Natural killer cell (primary cell): ENCODE measurements around the gene NPDC1. TPM values are rescaled to one million over a fixed set of nuclear protein-coding genes. Genes with fewer than 3 reads are reported as not detected.
A peak's percentile ranks its signal among the peaks of the same experiment; 100 is the strongest.

Experiments
- ATAC-seq, 3 donors: fragments of 150-1000 bp in 2 of 3; fragments of 200-7000 bp in 1 of 3; cut with Tn5 transposase; 1 replicate in 1 of 3; 2 replicates in 2 of 3; pipeline ENCODE4 v1.10.0; 2021; ENCODE audit warnings: mild to moderate bottlenecking in 2 of 3, moderate library complexity in 2 of 3
- DNase-seq, 2 donors: peaks; one replicate each; pipeline versions ENCODE4 v3.0.0 to v3.0.0-alpha.2; 2013 to 2021; ENCODE audit warnings: mixed read lengths in 1 of 2
- H3K27ac ChIP-seq: one replicate; pipeline ENCODE4 v1.5.1; 2013; ENCODE audit warnings: mild to moderate bottlenecking, low read length
- H3K27me3 ChIP-seq: one replicate; pipeline ENCODE4 v1.6.1; 2013; ENCODE audit warnings: low read length; ENCODE audit not compliant: control insufficient read depth, insufficient read depth
- H3K36me3 ChIP-seq: one replicate; pipeline ENCODE4 v1.6.1; 2013; ENCODE audit warnings: low read length; ENCODE audit not compliant: control insufficient read depth, insufficient read depth
- H3K4me1 ChIP-seq: one replicate; pipeline ENCODE4 v1.6.1; 2013; ENCODE audit warnings: low read length; ENCODE audit not compliant: control insufficient read depth, insufficient read depth
- H3K4me3 ChIP-seq: one replicate; pipeline ENCODE4 v1.5.1; 2013; ENCODE audit warnings: low read length
- H3K9me3 ChIP-seq: one replicate; pipeline ENCODE4 v1.6.1; 2013; ENCODE audit warnings: low read length; ENCODE audit not compliant: control insufficient read depth, insufficient read depth
- H3K27ac Mint-ChIP-seq, 2 donors: one replicate each; pipeline ENCODE4 v1.8.0; 2022; ENCODE audit warnings: mild to moderate bottlenecking in 2 of 2, mixed read lengths in 2 of 2, moderate library complexity in 1 of 2
- H3K27me3 Mint-ChIP-seq, 2 donors: one replicate each; pipeline ENCODE4 v1.8.0; 2022; ENCODE audit warnings: low read depth in 2 of 2, mixed read lengths in 2 of 2
- H3K36me3 Mint-ChIP-seq: one replicate; pipeline ENCODE4 v1.8.0; 2022; ENCODE audit warnings: mixed read lengths
- H3K4me1 Mint-ChIP-seq, 2 donors: one replicate each; pipeline ENCODE4 v1.8.0; 2022; ENCODE audit warnings: mixed read lengths in 2 of 2
- H3K4me3 Mint-ChIP-seq: one replicate; pipeline ENCODE4 v1.8.0; 2022; ENCODE audit warnings: mild to moderate bottlenecking, moderate library complexity, mixed read lengths
- H3K9me3 Mint-ChIP-seq, 2 donors: one replicate each; pipeline ENCODE4 v1.8.0; 2022; ENCODE audit warnings: mixed read lengths in 2 of 2
- CTCF ChIP-seq: fragments of 200-600 bp; IDR thresholded peaks from one replicate; pipeline ENCODE4 v1.8.0; 2022; ENCODE audit warnings: antibody characterized with exemption
- WGBS: methylation state at CpG from one replicate; pipeline ENCODE4 v1.1.7; 2013; ENCODE audit warnings: missing lambda C conversion rate; ENCODE audit not compliant: insufficient coverage; 5-methylcytosine and 5-hydroxymethylcytosine counted together
- intact Hi-C: fragments of 100-400 bp; cut with micrococcal nuclease; formaldehyde crosslinking; loops from one replicate; pipeline ENCODE4 v1.14.2; 2022
- total RNA-seq, 4 donors: library from RNA; stranded (reverse); fragments of 120-200 nt in 1 of 4; gene quantifications; one replicate each; pipeline versions ENCODE4 v1.2.3 to v1.2.4, GENCODE V29; 2013 to 2022

The NPDC1 gene
- total RNA-seq, 3 donors from 2014 or later (not counting 1 experiment from before 2014, with no cell fraction given), result 0.87 to 5.6 (median 3.4) TPM

GRCh38 chr9:137069508-137070091 is 23.6 kb upstream of the NPDC1 start:
- TF ChIP-seq CTCF, result no peak
- H3K4me1 Mint-ChIP-seq, result peaks cover 4 to 26% of the 10 kb centered on the region in 2 donors
- peaks cover 25% of the 10 kb centered on the region for H3K4me1 ChIP-seq
- DNase-seq, result no peak
- no peaks in the 10 kb centered on the region for H3K9me3 Mint-ChIP-seq
- no peaks in the 10 kb centered on the region for H3K27me3 Mint-ChIP-seq
- no peaks in the 10 kb centered on the region for H3K27me3 ChIP-seq
- H3K27ac Mint-ChIP-seq, result no peak overlapping the region
- H3K9me3 ChIP-seq, result no peaks in the 10 kb centered on the region
- no peak for ATAC-seq
- no peaks in the 10 kb centered on the region for H3K36me3 Mint-ChIP-seq
- 6% methylated on average over 52 of the region's 52 CpGs for WGBS
- peak overlapping the region; percentile 37 for H3K4me3 Mint-ChIP-seq
- no peak overlapping the region for H3K27ac ChIP-seq
- intact Hi-C loops, result no loop called here
- no peaks in the 10 kb centered on the region for H3K36me3 ChIP-seq
- H3K4me3 ChIP-seq, result no peak overlapping the region

DNA sequence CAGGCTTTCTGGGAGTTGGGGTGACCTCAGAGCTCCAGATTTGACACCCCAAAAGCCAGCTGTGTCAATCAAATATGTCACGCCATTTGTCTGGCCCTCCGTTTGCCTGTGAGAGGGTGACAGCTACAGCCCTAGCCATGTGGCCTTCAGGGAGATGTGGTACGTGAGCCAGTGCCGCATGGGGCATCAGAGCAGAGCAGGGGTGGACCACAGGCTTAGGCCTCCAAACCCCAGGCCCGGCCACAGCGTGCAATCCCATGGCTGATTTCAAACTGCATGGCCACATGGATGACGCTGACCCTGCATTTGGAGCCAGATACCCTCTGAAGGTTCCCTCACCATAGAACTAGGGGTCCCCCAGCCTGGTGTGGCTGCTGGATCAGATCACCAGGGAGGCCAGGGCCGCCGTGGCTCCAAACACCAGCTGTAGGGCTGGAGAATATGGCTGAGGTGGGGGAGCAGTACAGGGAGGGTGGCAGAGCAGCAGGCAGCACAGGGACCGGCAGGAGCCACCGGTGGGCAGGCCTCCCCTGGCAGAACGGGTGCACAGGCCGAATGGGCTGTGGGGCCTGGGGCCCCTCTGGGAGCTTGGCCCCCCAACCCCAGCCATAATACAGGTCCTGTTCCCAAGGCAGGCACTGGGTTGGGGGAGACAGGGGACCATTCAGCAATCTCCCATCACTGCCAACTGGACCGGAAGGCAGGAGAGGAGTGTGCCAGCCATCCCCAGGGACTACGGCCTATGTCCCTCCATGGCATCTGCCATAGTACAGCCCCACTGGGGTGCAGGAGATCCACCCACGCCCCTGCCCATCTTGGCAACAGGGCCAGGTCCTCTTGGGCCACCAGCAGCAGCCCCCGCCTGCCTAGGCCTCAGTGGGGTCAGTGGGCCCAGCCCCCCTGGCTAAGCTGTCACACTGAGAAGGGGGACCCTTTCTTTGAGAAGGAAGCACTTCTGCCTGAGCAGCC is 22.8 kb upstream of the NPDC1 start:
- Histone ChIP-seq H3K4me3 (no peak overlapping the region), H3K27me3 (no peaks in the 10 kb centered on the region), H3K27ac (no peak overlapping the region), H3K9me3 (no peaks in the 10 kb centered on the region), H3K36me3 (no peaks in the 10 kb centered on the region), H3K4me1 (peaks cover 29% of the 10 kb centered on the region)
- intact Hi-C loops, result no loop called here
- Mint-ChIP-seq H3K27me3 (no peaks in the 10 kb centered on the region), H3K4me1 (peaks cover 8 to 29% of the 10 kb centered on the region in 2 donors), H3K9me3 (no peaks in the 10 kb centered on the region), H3K4me3 (peak overlapping the region; percentile 37), H3K36me3 (no peaks in the 10 kb centered on the region), H3K27ac (no peak overlapping the region)
- no peak for DNase-seq
- WGBS, result 97% methylated on average over 17 of the region's 17 CpGs
- no peak for ATAC-seq
- no peak for TF ChIP-seq CTCF

DNA sequence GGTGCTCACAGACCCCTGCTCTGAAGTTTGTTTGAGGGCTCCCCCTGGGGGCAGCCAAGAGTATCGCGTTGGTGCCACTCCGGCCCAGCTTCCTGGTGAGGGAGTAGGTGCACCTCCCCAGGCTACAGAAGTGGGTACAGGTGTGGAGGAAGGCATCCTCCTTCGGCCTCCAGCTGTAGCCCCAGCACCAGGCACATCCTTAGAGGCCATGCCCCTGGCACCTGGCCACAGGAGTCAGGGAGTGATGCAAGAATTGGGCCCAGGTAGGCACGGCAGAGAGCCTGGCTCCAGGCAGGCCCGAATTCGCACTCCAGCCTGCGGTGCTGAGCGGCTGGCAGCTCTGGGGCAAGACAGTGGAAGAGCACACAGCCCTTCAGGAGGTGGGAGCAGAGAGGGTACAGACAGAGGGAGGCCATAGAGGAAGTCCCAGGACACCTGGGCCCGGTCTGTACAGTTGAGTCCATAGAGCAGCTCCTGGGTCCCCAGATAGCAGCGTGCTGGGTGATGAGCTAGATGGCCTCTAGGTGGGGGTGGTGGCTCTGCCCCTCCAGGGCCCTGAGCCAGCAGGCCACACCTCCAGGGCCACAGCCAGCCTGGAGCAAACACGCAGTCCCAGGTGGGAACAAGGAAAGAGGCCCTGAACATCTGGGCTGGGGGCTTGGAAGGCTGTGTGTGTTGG is 22.0 kb upstream of the NPDC1 start:
- no peak overlapping the region for H3K27ac ChIP-seq
- H3K9me3 ChIP-seq, result no peaks in the 10 kb centered on the region
- H3K4me3 ChIP-seq, result no peak overlapping the region
- intact Hi-C loops, result no loop called here
- H3K36me3 ChIP-seq, result no peaks in the 10 kb centered on the region
- Mint-ChIP-seq H3K27ac (peak overlapping the region; percentile 72 to 73), H3K4me3 (peak overlapping the region; percentile 79), H3K36me3 (no peaks in the 10 kb centered on the region), H3K27me3 (no peaks in the 10 kb centered on the region), H3K4me1 (peaks cover 8 to 21% of the 10 kb centered on the region in 2 donors), H3K9me3 (no peaks in the 10 kb centered on the region)
- WGBS, result 59% methylated on average over 12 of the region's 12 CpGs
- DNase-seq (peak; percentile 76 to 94), ATAC-seq (peak; percentile 56 to 72 (median 63))
- peak; percentile 79 for TF ChIP-seq CTCF
- peaks cover 30% of the 10 kb centered on the region for H3K4me1 ChIP-seq
- H3K27me3 ChIP-seq, result no peaks in the 10 kb centered on the region
